ENCODE results near the gene RPUSD3.

The RPUSD3 gene

GRCh38 chr3:9797196-9797945, 46.4 kb downstream of the RPUSD3 start:
- DNase-seq, result no peak

- no peak for DNase-seq
Observed at GRCh38 chr3:9795207-9795606, 48.6 kb downstream of the RPUSD3 start.

DNA sequence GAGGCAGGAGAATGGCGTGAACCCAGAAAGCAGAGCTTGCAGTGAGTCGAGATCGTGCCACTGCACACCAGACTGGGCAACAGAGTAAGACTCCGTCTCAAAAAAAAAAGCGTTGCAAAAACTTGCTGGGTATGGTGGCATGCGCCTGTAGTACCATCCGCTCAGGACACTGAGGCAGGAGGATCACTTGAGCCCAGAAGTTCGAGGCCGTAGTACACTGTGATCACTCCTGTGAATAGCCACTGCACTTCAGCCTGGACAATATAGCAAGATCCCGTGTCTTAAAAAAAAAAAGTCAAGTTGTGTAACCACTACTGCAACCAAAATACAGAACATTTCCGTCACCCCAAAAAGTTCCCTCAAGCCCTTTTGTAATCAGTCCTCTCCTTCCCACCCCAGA, 49.4 kb downstream of the RPUSD3 start:
- no peak for DNase-seq

DNA sequence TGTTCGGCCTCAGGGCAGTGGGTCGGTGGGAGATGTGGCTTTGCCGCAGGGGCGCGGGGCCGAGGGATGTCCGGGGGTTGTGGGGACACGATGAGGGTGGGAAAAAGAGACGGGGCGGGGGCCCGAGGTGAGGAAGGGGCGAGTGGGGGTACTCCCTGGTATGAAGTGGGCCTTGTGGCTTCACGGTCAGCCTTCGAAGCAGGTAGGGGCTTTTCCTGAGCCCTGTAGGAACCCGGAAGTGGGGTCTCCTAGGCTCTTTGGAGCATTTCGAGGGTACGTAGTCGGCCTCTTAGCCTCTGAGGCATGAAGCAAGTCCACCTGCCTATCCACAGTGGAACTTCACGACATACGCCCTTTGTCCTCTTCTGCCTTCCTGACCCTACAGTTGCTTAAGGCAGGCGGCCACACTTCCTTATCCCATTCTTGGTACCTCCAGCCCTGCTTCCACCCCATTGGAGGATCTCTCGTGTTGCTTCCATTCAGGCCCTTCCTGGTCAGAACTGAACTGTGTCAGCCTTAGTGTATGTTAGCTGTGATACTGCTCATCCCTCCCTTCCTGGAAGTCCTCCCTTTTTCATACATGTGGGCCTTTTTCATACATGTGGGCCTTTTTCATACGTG, 50.5 kb downstream of the RPUSD3 start:
- DNase-seq, result peak; percentile 38

DNA sequence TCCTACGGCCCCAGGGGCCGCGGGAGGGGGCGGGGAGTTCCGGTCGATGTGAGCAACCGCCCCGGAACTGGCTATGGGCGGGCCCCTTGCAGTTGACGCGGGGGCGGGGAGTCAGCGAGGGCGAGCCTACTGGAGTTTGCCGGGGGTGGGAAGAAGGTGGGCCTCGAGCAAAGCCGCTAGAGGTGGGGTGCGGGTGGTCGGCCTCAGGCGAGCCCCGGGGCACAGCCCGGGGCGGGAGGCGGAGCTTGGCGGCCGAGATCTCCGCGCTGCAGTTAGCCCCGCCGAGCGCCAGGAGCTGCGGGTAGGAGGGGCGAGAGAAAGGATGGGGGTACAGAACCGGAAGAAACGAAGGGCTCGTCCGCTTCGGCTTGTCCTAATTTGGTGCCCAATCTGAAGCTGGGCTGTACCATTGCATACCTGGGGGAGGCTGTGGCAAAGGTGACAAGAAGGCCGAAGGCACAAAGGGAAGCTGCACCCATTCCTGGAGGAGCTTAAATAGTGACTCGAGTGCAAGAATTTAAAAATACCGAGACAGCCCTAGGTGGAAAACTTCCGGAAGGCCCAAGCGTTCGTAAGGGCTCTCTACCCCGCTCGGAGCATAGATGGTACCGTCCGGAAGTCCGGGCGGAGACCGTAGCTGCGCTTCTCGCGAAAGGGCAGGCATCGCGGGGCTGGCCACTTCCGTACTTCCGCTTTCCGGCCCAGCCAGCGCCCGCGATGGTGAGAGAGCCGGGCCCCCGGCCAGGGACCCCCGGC, 51.2 kb downstream of the RPUSD3 start, which contains the start of the genes ARPC4 and TADA3:
Gene ARPC4, plus strand, starts transcription at position 678 of the 756 bp plus-strand sequence. Its CDS starts 40 bp downstream, at position 718.
Gene TADA3, minus strand, starts transcription at position 69 of the 756 bp plus-strand sequence. CDS start 1,007 bp downstream, outside the sequence.
- DNase-seq, result peak; percentile 93

- no peak for DNase-seq
Observed at GRCh38 chr3:9791790-9792404, 51.9 kb downstream of the RPUSD3 start.

DNA sequence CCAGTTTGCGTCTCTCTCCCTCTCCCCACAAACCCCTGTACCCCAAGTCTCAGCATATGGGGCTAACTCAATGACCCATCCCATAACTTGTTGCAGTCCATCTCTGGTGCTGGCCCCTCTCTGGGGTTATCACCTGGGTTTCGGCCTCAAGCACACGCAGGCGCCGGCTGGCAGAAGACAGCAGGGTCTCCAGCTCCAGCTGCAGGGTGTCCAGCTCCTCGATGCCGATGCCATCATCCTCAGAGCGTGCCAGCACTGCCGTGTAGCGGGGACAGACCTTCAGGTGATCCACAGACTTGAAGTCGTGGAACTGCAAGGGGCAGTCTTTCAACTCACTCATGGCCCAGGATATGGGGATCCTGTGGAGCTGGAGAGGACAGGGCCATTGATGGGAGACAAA, 52.7 kb downstream of the RPUSD3 start:
- no peak for DNase-seq

Measured in CD4-positive, alpha-beta T cell treated with Interleukin-10 for 1 hour (primary cell).